B cell (primary cell): Measurements from ENCODE around the gene TTLL5. TPM values are rescaled to one million over a fixed set of nuclear protein-coding genes. Genes with fewer than 3 reads are reported as not detected.

Experiments used
- ATAC-seq: fragments of 200-7000 bp; cut with Tn5 transposase; one replicate; pipeline ENCODE4 v1.10.0; 2021; ENCODE audit warnings: low read depth, mild to moderate bottlenecking, moderate number of reproducible peaks, moderate library complexity
- CTCF ChIA-PET: fragments of 350-600 bp; sonication (Branson Sonifier 250); formaldehyde crosslinking; loops from one replicate; lab custom pipeline; 2021; ENCODE audit warnings: antibody characterized with exemption, inconsistent platforms; lab: Charles Lee
- POLR2A ChIA-PET: fragments of 350-600 bp; sonication (Branson Sonifier 250); formaldehyde crosslinking; loops from one replicate; lab custom pipeline; 2021; ENCODE audit warnings: antibody characterized with exemption; lab: Charles Lee
- DNase-seq: peaks from one replicate; pipeline ENCODE4 v3.0.0; 2013
- H2AFZ ChIP-seq: 2 replicates; pipeline ENCODE4 v1.6.1; 2012; ENCODE audit warnings: mild to moderate bottlenecking, low read depth, low read length; ENCODE audit not compliant: insufficient read depth, poor library complexity, severe bottlenecking
- H3K27ac ChIP-seq, 2 donors: 1 replicate in 1 of 2; 2 replicates in 1 of 2; pipeline ENCODE4 v1.5.1; 2012 to 2013; ENCODE audit warnings: low read length in 2 of 2, mild to moderate bottlenecking in 2 of 2, moderate library complexity in 1 of 2
- H3K27me3 ChIP-seq, 4 experiments: fragments of 200-600 bp in 1 of 4; sonication (generic) in 1 of 4; replicated peaks in 1 of 4; 1 replicate in 2 of 4; 2 replicates in 2 of 4; pipeline versions ENCODE4 v1.6.1 to v1.7.0; 2013 to 2016; ENCODE audit warnings: low read length in 3 of 4, mild to moderate bottlenecking in 2 of 4, mixed read lengths in 1 of 4, moderate library complexity in 1 of 4; ENCODE audit not compliant: insufficient read depth in 4 of 4, control insufficient read depth in 3 of 4; ENCODE audit errors: control extremely low read depth in 1 of 4
- H3K36me3 ChIP-seq, 2 experiments: replicated peaks in 1 of 2; 1 replicate in 1 of 2; 2 replicates in 1 of 2; pipeline versions ENCODE4 v1.6.1 to v1.7.1; 2013; ENCODE audit warnings: low read length in 1 of 2; ENCODE audit not compliant: insufficient read depth in 2 of 2, control insufficient read depth in 1 of 2; ENCODE audit errors: control extremely low read depth in 1 of 2, extremely low read depth in 1 of 2
- H3K4me1 ChIP-seq, 2 donors: fragments of 200-600 bp in 1 of 2; sonication (generic) in 1 of 2; 1 replicate in 1 of 2; 2 replicates in 1 of 2; pipeline versions ENCODE4 v1.5.1 to v1.6.1; 2013 to 2017; ENCODE audit warnings: low read length in 2 of 2; ENCODE audit not compliant: control insufficient read depth in 2 of 2, insufficient read depth in 2 of 2
- H3K4me2 ChIP-seq: replicated peaks from 2 replicates; pipeline ENCODE3; 2012; ENCODE audit warnings: mild to moderate bottlenecking, low read depth, low read length; ENCODE audit not compliant: poor library complexity, severe bottlenecking
- H3K4me3 ChIP-seq, 5 experiments: fragments of 200-600 bp in 1 of 5; sonication (generic) in 1 of 5; 1 replicate in 3 of 5; 2 replicates in 2 of 5; pipeline versions ENCODE4 v1.5.1 to v1.7.0; 2011 to 2016; ENCODE audit warnings: low read length in 4 of 5, mild to moderate bottlenecking in 4 of 5, low read depth in 2 of 5, control low read depth in 1 of 5, moderate library complexity in 1 of 5; ENCODE audit not compliant: insufficient read depth in 1 of 5; ENCODE audit errors: control extremely low read depth in 1 of 5, extremely low read depth in 1 of 5
- H3K79me2 ChIP-seq: fragments of 200-600 bp; sonication (generic); one replicate; pipeline ENCODE4 v1.6.0; 2016; ENCODE audit warnings: low read length; ENCODE audit not compliant: control insufficient read depth, insufficient read depth
- H3K9ac ChIP-seq: fragments of 200-600 bp; sonication (generic); 2 replicates; pipeline ENCODE4 v1.6.1; 2017; ENCODE audit warnings: mild to moderate bottlenecking, low read length, moderate library complexity
- H3K9me3 ChIP-seq, 3 donors: one replicate each; pipeline versions ENCODE4 v1.6.1 to v1.7.1; 2013; ENCODE audit warnings: low read length in 2 of 3; ENCODE audit not compliant: control insufficient read depth in 2 of 3, insufficient read depth in 1 of 3; ENCODE audit errors: control extremely low read depth in 1 of 3
- H4K20me1 ChIP-seq: 2 replicates; pipeline ENCODE4 v1.6.0; 2012; ENCODE audit warnings: mild to moderate bottlenecking, low read length; ENCODE audit not compliant: insufficient read depth, control insufficient read depth, poor library complexity, severe bottlenecking
- H3K27ac Mint-ChIP-seq: one replicate; pipeline ENCODE4 v1.8.0; 2021; ENCODE audit warnings: mixed read lengths
- H3K27me3 Mint-ChIP-seq: one replicate; pipeline ENCODE4 v1.8.0; 2021; ENCODE audit warnings: mixed read lengths
- H3K4me1 Mint-ChIP-seq: one replicate; pipeline ENCODE4 v1.8.0; 2021; ENCODE audit warnings: mixed read lengths
- H3K4me3 Mint-ChIP-seq: one replicate; pipeline ENCODE4 v1.8.0; 2021; ENCODE audit warnings: mixed read lengths
- H3K9me3 Mint-ChIP-seq: one replicate; pipeline ENCODE4 v1.8.0; 2022; ENCODE audit warnings: mixed read lengths; ENCODE audit not compliant: insufficient read depth
- CTCF ChIP-seq: fragments of 200-600 bp; IDR thresholded peaks from one replicate; pipeline ENCODE4 v1.8.0; 2022; ENCODE audit warnings: antibody characterized with exemption, mild to moderate bottlenecking
- EZH2 ChIP-seq: IDR thresholded peaks from 2 replicates; pipeline ENCODE4 v1.6.1; 2012; ENCODE audit warnings: borderline replicate concordance, low read depth, mild to moderate bottlenecking, moderate library complexity, low read length; ENCODE audit not compliant: insufficient read depth, poor library complexity, severe bottlenecking
- WGBS: methylation state at CpG from one replicate; pipeline ENCODE4 v1.1.5; 2013; ENCODE audit warnings: missing lambda C conversion rate; ENCODE audit not compliant: insufficient coverage; 5-methylcytosine and 5-hydroxymethylcytosine counted together
- intact Hi-C: fragments of 100-400 bp; cut with micrococcal nuclease; formaldehyde crosslinking; loops from one replicate; pipeline ENCODE4 v1.10.0; 2022
- polyA plus RNA-seq: library from polyadenylated mRNA; depleted of rRNA; stranded (reverse); fragments of >200 nt; gene quantifications from 2 replicates; pipeline ENCODE4 v1.2.3, GENCODE V29; 2012
- total RNA-seq, 2 donors: library from RNA; stranded (reverse); fragments of 120-200 nt in 1 of 2; gene quantifications; 1 replicate in 1 of 2; 2 replicates in 1 of 2; pipeline versions ENCODE4 v1.2.3 to v1.2.4, GENCODE V29; 2013 to 2022

Gene TTLL5
- total and polyA plus RNA-seq, 2 donors (not counting 1 experiment from before 2014, with no cell fraction given), result 10.9 to 50.9 TPM

- Histone ChIP-seq H2AFZ (no peak overlapping the region), H3K79me2 (no peaks in the 10 kb centered on the region), H3K9me3 (peaks cover 0 to 3% (median 2%) of the 10 kb centered on the region in 3 donors), H3K4me2 (no peak overlapping the region), H3K27ac (no peak overlapping the region), H3K27me3 (no peaks in the 10 kb centered on the region), H4K20me1 (no peaks in the 10 kb centered on the region), H3K9ac (no peak overlapping the region), H3K4me3 (no peak overlapping the region), H3K4me1 (no peaks in the 10 kb centered on the region), H3K36me3 (peaks cover 2 to 6% of the 10 kb centered on the region in 2 experiments)
- peaks cover 3% of the 10 kb centered on the region for H3K9me3 Mint-ChIP-seq
- no peaks in the 10 kb centered on the region for H3K4me1 Mint-ChIP-seq
- 100% methylated on average over 1 of the region's 3 CpGs for WGBS
- H3K27ac Mint-ChIP-seq, result no peak overlapping the region
- no peak overlapping the region for H3K4me3 Mint-ChIP-seq
- POLR2A ChIA-PET, result no interaction called here
- no peaks in the 10 kb centered on the region for H3K27me3 Mint-ChIP-seq
- ATAC-seq (no peak), DNase-seq (no peak)
- CTCF ChIA-PET, result no interaction called here
- intact Hi-C loops, result no loop called here
- TF ChIP-seq EZH2, result no peak
- TF ChIP-seq CTCF, result no peak
Observed at GRCh38 chr14:75784314-75784686, 123.3 kb downstream of the TTLL5 start.

GRCh38 chr14:75793806-75794205 lies 132.8 kb downstream of the TTLL5 start:
- no peak overlapping the region for H3K27ac Mint-ChIP-seq

More at GRCh38 chr14:75793806-75794205, 132.8 kb downstream of the TTLL5 start:
- H3K27me3 ChIP-seq, result no peaks in the 10 kb centered on the region
- no peaks in the 10 kb centered on the region for H4K20me1 ChIP-seq
- no peaks in the 10 kb centered on the region for H3K4me1 ChIP-seq
- no peak overlapping the region for H3K4me3 Mint-ChIP-seq
- no peaks in the 10 kb centered on the region for H3K27me3 Mint-ChIP-seq
- no peaks in the 10 kb centered on the region for H3K4me1 Mint-ChIP-seq
- peaks cover 12% of the 10 kb centered on the region for H3K9me3 Mint-ChIP-seq
- ChIA-PET POLR2A (no interaction called here), CTCF (interaction anchor here (1.5 to 1.8 kb wide), 2 partner anchors 14 to 84 kb away, joined by 4 to 12 read pairs; no protein-coding TSS in a partner anchor)
- DNase-seq (no peak), ATAC-seq (no peak)
- no peak overlapping the region for H3K4me2 ChIP-seq
- no peak overlapping the region for H3K27ac ChIP-seq
- no peaks in the 10 kb centered on the region for H3K36me3 ChIP-seq
- peaks cover 0 to 4% (median 2%) of the 10 kb centered on the region in 3 donors for H3K9me3 ChIP-seq
- no peak overlapping the region for H3K9ac ChIP-seq
- no CpG with 5 or more reads among the region's 2 CpGs for WGBS
- H3K4me3 ChIP-seq, result no peak overlapping the region
- TF ChIP-seq CTCF (no peak), EZH2 (no peak)
- intact Hi-C loops, result no loop called here
- no peak overlapping the region for H2AFZ ChIP-seq
- no peaks in the 10 kb centered on the region for H3K79me2 ChIP-seq
